Thoracic aorta (tissue), 2 donors: ENCODE data around the gene PHKG1. TPM values are rescaled to one million over a fixed set of nuclear protein-coding genes. Genes with fewer than 3 reads are reported as not detected.
A peak's percentile ranks its signal among the peaks of the same experiment; 100 is the strongest.
"Not testable (repeated sequence)": the region's sequence is repeated elsewhere in the genome, so short reads cannot be mapped to it uniquely, and the experiment has no call there.

Source experiments
- ATAC-seq: fragments of 150-250 bp; one replicate; pipeline ENCODE4 v1.8.0; 2017; ENCODE audit warnings: low read depth; ENCODE audit not compliant: insufficient number of reproducible peaks, low FRiP score
- DNase-seq: peaks from one replicate; pipeline ENCODE4 v3.0.0-alpha.2; 2020; ENCODE audit warnings: low spot score
- H3K27ac ChIP-seq, 2 donors: fragments of 200-600 bp; sonication (generic); 1 replicate in 1 of 2; 2 replicates in 1 of 2; pipeline ENCODE4 v1.5.1; 2016; ENCODE audit warnings: mild to moderate bottlenecking in 2 of 2, moderate library complexity in 2 of 2
- H3K27me3 ChIP-seq: fragments of 200-600 bp; sonication (generic); replicated peaks from 2 replicates; pipeline ENCODE4 v1.6.0; 2016; ENCODE audit warnings: mild to moderate bottlenecking; ENCODE audit not compliant: insufficient read depth
- H3K36me3 ChIP-seq: fragments of 200-600 bp; sonication (generic); one replicate; pipeline ENCODE4 v1.5.1; 2016
- H3K4me1 ChIP-seq, 2 donors: fragments of 200-600 bp; sonication (generic); 1 replicate in 1 of 2; 2 replicates in 1 of 2; pipeline versions ENCODE4 v1.5.1 to v1.6.0; 2016; ENCODE audit warnings: low read depth in 2 of 2, mild to moderate bottlenecking in 1 of 2; ENCODE audit not compliant: control insufficient read depth in 1 of 2
- H3K4me3 ChIP-seq: fragments of 200-600 bp; sonication (generic); 2 replicates; pipeline ENCODE4 v1.5.1; 2016; ENCODE audit warnings: mild to moderate bottlenecking
- H3K9me3 ChIP-seq: fragments of 200-600 bp; sonication (generic); 2 replicates; pipeline ENCODE4 v1.5.1; 2016
- total RNA-seq, 2 donors: library from RNA; depleted of rRNA; stranded (reverse); fragments of >200 nt; gene quantifications; one replicate each; pipeline versions ENCODE4 v1.1.0 to v1.2.3, GENCODE V29; 2016
- TF ChIP-seq, protein P1 (sequence below): fragments of 200-600 bp; sonication (generic); IDR thresholded peaks from one replicate; pipeline ENCODE4 v1.5.1; 2019; ENCODE audit warnings: antibody characterized with exemption

The PHKG1 gene
- total RNA-seq, 2 donors from 2014 or later = 6.0 to 10.9 TPM

DNA sequence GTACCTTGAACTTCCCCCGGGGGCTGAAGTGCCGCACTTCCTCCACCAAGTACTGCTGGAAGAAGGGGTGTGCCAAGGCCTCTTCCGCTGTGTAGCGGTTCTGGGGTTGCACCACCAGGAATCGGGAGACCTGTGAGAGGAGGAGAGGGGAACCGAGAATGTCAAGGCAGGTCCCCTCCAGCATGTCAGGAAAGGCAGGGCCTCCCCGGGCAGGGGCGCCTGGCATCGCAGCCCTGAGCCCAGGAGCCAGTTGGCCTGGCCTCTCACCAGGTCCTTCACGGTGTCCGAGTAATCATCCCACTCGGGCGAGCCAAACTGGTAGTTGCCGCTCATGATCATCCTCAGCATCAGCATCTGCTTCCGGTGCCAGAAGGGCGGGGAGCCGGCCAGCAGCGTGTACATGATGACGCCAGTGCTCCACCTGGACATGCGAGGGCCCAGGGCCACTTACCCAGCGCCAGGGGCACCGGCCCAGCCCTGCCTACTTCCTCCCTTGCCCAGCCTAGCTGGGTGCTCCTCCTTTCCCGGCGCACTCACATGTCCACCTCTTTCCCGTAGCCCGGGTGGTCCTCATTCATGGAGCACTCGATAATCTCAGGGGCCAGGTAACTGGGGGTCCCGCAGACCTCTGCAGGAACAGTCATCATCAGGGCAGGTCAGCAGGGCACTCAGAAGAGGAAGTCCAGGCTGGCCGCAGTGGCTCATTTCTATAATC is 11.0 kb downstream of the PHKG1 start:
- no peak overlapping the region for H3K4me3 ChIP-seq
- H3K27me3 ChIP-seq = no peaks in the 10 kb centered on the region
- peaks cover 13% of the 10 kb centered on the region for H3K36me3 ChIP-seq
- TF ChIP-seq, protein P1, sequence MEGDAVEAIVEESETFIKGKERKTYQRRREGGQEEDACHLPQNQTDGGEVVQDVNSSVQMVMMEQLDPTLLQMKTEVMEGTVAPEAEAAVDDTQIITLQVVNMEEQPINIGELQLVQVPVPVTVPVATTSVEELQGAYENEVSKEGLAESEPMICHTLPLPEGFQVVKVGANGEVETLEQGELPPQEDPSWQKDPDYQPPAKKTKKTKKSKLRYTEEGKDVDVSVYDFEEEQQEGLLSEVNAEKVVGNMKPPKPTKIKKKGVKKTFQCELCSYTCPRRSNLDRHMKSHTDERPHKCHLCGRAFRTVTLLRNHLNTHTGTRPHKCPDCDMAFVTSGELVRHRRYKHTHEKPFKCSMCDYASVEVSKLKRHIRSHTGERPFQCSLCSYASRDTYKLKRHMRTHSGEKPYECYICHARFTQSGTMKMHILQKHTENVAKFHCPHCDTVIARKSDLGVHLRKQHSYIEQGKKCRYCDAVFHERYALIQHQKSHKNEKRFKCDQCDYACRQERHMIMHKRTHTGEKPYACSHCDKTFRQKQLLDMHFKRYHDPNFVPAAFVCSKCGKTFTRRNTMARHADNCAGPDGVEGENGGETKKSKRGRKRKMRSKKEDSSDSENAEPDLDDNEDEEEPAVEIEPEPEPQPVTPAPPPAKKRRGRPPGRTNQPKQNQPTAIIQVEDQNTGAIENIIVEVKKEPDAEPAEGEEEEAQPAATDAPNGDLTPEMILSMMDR = no peak
- DNase-seq (no peak), ATAC-seq (no peak)
- H3K9me3 ChIP-seq = no peaks in the 10 kb centered on the region
- peaks cover 25 to 56% of the 10 kb centered on the region in 2 donors for H3K4me1 ChIP-seq
- H3K27ac ChIP-seq = peak overlapping the region; percentile 13 to 50

DNA sequence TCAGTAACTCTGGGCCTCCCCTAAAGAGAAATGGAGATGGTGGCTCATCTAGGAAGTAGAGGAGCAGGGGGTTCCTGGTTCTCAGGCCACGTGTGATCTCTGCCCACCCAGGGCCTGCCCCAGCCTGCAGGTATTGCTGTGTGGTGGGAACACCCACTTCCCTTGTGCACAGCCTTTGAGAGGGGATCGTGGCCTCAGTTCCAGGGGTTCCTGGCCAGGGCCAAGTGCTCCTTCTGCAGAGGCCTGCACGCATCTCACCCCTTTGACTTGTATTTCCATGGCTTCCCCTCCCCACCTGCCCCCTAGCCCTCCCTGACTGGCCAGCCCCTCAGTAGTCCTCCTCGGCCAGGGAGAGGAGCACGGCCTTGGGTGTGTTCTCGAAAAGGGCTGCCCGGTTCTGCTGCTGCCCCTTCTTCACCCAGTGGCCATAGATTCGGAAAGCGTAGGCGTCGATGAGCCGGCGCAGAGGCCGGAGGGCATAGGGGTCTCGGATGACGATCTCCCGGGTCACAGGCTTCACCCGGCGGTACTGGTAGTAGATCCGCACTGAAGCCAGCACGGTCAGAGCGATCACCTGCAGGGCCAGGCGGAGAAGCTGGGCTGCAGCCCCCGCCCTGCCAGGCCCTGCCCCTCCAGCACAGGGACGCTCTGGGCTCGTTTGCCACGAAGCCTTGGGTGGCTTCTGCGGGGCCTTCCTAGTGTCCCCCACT is 11.9 kb downstream of the PHKG1 start:
- H3K9me3 ChIP-seq, H3K27me3 ChIP-seq, DNase-seq, H3K4me3 ChIP-seq, ATAC-seq: not testable (repeated sequence)
- Histone ChIP-seq H3K4me1 (peaks cover 25 to 56% of the 10 kb centered on the region in 2 donors), H3K27ac (peak overlapping the region; percentile 84 to 91), H3K36me3 (peaks cover 15% of the 10 kb centered on the region)

DNA sequence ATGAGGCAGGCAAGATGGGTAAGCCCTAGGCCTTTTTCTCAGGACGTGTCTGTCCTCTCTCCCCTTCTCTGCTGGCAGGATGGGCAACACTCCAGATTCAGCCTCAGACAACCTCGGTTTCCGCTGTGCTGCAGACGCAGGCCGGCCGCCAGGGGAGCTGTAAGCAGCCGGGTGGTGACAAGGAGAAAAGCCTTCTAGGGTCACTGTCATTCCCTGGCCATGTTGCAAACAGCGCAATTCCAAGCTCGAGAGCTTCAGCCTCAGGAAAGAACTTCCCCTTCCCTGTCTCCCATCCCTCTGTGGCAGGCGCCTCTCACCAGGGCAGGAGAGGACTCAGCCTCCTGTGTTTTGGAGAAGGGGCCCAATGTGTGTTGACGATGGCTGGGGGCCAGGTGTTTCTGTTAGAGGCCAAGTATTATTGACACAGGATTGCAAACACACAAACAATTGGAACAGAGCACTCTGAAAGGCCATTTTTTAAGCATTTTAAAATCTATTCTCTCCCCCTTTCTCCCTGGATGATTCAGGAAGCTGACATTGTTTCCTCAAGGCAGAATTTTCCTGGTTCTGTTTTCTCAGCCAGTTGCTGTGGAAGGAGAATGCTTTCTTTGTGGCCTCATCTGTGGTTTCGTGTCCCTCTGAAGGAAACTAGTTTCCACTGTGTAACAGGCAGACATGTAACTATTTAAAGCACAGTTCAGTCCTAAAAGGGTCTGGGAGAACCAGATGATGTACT is 13.1 kb downstream of the PHKG1 start:
- Histone ChIP-seq H3K36me3 (peaks cover 15% of the 10 kb centered on the region), H3K27ac (peak overlapping the region; percentile 84 to 91), H3K4me3 (peak overlapping the region; percentile 40), H3K27me3 (no peaks in the 10 kb centered on the region), H3K9me3 (no peaks in the 10 kb centered on the region), H3K4me1 (peaks cover 25 to 58% of the 10 kb centered on the region in 2 donors)
- DNase-seq (peak; percentile 50), ATAC-seq (peak; percentile 82)
- TF ChIP-seq, protein P1 = peak; percentile 85

DNA sequence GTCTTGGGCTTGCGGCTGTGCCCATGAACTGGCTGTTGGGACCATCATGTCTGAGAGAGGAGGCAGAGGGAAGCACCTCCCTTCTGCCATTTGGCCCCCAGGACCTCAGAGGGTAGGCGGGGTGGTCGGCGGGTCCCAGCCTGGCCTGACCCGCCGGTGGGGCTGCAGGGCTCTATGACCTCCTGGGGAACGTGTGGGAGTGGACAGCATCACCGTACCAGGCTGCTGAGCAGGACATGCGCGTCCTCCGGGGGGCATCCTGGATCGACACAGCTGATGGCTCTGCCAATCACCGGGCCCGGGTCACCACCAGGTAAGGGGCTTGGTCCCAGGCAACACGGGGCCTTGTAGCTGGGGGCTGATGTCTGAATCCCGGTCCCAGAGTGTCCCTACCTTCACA is 14.6 kb downstream of the PHKG1 start:
- Histone ChIP-seq H3K27ac (peak overlapping the region; percentile 84 to 91), H3K4me3 (no peak overlapping the region), H3K9me3 (no peaks in the 10 kb centered on the region), H3K36me3 (peaks cover 15% of the 10 kb centered on the region), H3K4me1 (peaks cover 22 to 54% of the 10 kb centered on the region in 2 donors), H3K27me3 (no peaks in the 10 kb centered on the region)
- TF ChIP-seq, protein P1 = no peak
- no peak for ATAC-seq
- DNase-seq = no peak

DNA sequence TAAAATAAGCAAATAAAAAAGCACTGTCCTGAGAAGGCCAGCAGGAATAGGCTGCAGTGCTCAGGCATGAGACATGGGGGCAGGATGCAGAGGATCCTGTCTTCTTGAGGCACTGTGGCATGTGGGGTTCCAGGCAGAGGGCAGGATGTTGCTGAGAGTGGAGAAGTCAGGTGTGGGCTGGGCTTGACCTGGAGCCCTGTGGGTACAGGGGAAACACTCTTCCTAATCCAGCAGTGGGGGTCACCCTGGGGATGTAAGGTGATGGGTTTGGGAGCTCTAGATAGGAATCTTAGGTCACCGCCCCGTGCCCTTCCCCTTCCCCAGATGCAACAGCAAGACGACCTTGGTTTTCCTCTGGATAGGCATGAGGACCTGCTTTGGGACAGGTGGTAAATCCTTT is 15.1 kb downstream of the PHKG1 start:
- peak overlapping the region; percentile 84 to 91 for H3K27ac ChIP-seq
- H3K4me1 ChIP-seq = peaks cover 22 to 49% of the 10 kb centered on the region in 2 donors
- no peak overlapping the region for H3K4me3 ChIP-seq
- H3K36me3 ChIP-seq = peaks cover 15% of the 10 kb centered on the region
- H3K9me3 ChIP-seq = no peaks in the 10 kb centered on the region
- ATAC-seq = no peak
- H3K27me3 ChIP-seq = no peaks in the 10 kb centered on the region
- DNase-seq = no peak
- TF ChIP-seq, protein P1 = no peak
